OCI-LY7 (cell line): Measurements from ENCODE around the gene USP6NL.

ENCODE experiments used
- EZH2phosphoT487 ChIP-seq: fragments of 200-600 bp; sonication (generic); IDR thresholded peaks from 2 replicates; pipeline ENCODE4 v1.6.1; 2018; ENCODE audit warnings: low read depth, borderline replicate concordance, mild to moderate bottlenecking, mixed run types, antibody characterized with exemption, low read length, moderate library complexity, mixed read lengths
- TF ChIP-seq, protein P1 (sequence below): fragments of 200-600 bp; sonication (generic); conservative IDR thresholded peaks from 2 replicates; pipeline ENCODE4 v1.5.1; 2014; ENCODE audit warnings: mild to moderate bottlenecking, antibody characterized with exemption, low read length, moderate library complexity, mixed read lengths

DNA sequence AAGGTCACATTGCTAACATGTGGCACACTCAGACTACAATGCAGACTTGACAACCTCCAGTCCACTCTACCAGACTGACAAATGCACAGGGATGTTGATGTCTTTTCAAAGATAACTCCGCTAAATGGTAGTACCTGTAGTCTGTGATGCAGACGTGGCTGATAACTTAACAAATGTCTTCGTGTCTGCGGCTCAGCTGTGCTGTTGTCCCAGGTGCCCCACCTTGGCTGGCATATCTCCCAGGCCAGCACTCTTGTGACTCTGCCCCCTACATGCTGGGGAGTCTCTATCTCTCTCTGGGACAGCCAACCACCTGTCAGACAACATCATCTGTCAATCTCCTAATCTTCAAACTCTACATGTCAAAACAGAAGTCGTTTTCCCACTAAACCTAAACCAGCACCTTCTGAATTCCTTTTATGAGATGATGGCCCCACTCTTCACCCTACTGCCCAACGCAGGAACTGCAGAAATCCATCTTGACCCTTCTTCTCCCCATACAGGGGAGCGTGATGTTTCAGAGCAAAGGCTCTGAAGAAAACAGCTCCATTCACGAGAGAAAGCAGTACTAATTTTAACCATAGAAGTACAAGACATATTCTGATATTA lies 156.4 kb downstream of the USP6NL start:
- TF ChIP-seq, protein P1, sequence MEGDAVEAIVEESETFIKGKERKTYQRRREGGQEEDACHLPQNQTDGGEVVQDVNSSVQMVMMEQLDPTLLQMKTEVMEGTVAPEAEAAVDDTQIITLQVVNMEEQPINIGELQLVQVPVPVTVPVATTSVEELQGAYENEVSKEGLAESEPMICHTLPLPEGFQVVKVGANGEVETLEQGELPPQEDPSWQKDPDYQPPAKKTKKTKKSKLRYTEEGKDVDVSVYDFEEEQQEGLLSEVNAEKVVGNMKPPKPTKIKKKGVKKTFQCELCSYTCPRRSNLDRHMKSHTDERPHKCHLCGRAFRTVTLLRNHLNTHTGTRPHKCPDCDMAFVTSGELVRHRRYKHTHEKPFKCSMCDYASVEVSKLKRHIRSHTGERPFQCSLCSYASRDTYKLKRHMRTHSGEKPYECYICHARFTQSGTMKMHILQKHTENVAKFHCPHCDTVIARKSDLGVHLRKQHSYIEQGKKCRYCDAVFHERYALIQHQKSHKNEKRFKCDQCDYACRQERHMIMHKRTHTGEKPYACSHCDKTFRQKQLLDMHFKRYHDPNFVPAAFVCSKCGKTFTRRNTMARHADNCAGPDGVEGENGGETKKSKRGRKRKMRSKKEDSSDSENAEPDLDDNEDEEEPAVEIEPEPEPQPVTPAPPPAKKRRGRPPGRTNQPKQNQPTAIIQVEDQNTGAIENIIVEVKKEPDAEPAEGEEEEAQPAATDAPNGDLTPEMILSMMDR = peak; percentile 63
- TF ChIP-seq EZH2phosphoT487 = no peak
